MV-4-11 (cell line): ENCODE data around the gene ELP5.

Source experiments
- DNase-seq: peaks from one replicate; lab custom pipeline; 2025; lab: John Stamatoyannopoulos, UW

The ELP5 gene

DNA sequence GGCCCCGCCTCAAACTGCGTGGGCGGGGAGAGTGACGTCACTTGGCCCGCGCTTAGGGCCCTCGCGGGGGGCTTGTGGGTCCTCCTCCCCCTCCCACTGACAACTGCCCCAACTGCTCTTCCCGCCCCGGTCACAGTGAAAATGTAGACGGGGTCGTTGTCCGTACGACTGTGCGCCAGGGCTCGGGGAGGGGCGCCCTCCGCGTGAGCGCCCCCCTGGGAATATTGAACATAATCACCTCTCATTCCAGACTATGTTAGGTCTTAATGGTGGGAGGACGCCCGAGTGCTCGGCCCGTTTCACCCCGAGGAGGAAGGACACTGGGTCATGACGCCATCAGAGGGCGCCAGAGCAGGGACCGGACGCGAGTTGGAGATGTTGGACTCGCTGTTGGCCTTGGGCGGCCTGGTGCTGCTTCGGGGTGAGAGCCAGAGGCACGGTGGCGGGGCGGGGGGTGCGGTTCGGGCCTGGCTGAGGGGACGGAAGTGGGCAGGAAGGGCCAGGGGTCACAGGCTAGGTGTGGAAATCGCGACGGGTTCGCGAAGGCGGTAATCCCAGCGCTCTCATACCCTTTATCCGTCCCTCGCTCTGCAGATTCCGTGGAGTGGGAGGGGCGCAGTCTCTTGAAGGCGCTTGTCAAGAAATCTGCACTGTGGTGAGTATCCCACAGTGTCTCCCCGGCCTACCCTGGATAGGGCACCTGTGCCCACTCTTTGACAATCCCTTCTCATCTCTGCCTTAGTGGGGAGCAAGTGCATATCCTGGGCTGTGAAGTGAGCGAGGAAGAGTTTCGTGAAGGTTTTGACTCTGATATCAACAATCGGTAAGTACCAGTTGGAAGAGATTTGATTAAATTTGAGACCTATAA lies at the start of gene ELP5:
Gene ELP5 (plus strand): TSS at position 40 of the 868 bp plus-strand sequence. CDS start 336 bp downstream, at position 376.
- peak; percentile 91 for DNase-seq

DNA sequence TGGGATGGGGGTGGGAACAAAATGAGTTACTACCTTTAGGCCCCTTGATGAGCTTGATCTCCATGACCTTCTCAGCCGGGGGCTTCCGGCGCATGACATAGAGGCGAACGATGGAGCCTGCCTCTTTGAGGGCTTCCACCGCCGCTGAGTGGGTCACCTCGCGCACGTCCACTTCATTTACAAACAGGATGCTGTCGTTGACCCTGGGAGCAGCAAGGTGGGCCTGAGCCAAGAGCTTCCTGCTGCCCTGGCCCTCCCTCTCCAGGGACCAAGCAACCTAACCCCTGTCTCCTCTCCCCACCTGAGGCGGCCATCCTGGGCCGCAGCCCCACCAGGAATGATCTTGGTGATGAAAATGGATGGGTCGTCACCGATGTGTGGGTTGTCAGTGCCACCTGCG lies 48.6 kb upstream of the ELP5 start:
- no peak for DNase-seq

DNA sequence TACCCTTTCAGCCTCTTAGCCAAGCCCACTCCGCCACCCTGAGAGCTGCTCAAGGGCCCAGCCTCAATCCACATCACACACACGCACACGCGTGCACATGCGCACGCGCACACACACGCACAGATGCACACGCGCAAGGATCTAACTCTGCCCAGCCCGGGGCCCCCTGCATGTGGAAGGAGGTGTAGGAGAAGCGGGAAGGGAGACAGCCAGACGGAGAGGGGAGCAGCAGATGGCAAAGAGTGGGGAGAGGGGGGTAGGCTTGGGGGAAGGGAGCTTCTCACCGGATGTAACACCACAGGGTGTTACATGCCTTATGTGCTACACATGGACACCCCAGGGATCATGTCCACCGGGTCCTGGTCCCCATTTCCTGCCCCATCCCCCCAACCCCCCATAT lies 47.7 kb upstream of the ELP5 start:
- DNase-seq, result no peak

- DNase-seq, result peak; percentile 63
Observed at GRCh38 chr17:7204828-7205461, 47.1 kb upstream of the ELP5 start.

DNA sequence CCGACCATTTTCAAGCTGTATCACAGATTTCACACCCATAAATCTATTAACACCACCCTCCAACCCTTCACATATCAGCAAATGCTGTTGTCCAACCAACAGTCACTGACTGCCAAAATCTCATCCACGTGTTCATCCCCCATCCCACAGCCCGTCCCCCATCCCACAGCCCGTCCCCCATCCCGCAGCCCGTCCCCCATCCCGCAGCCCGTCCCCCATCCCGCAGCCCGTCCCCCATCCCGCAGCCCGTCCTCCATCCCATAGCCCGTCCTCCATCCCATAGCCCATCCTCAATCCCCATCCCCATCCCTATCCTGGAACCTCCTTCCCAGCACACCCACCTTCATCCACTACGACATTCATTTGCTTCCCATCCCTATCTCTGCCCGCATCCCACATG lies 46.5 kb upstream of the ELP5 start:
- DNase-seq, result no peak

DNA sequence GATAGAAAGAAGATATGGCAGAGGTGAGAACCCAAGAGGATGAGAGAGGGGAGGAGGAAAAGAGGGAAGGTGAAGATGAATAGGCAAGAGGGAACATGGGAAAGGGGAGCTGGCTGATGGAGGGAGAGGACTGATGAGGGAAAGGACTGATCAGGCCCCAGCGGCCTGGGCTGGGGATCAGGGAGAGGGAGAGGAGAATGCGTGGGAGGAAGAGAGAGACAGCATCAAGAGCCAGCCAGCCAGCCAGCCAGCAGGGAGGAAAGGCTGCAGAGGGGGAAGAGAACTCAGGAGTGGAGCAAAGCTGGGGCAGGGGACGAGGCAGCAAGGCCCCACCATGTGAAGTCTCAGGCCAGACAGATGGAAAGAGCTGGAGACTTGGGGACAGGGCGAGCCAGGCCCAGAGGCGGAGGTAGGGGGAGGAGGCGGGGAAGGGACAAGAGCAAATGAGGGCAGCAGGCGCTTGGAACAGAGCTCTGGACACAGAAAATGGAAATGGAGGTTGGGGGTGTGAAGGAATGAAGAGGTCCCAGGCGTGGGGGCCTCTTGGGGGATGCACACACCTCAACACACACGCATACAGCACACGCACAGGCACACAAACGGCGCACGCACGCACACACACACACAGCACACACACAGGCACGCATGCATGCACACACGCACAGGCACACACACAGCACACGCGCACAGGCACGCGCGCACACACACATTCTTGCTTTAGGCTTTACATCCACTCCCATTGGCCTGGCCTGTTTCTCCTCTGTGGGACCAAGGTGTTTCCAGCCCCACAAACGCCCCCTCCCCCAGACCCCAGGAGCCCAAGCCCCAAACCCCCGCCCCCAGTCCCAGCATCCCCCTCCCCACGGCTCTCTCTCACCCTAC lies 44.7 kb upstream of the ELP5 start:
- DNase-seq, result no peak

- no peak for DNase-seq
Observed at GRCh38 chr17:7208027-7208571, 43.9 kb upstream of the ELP5 start.

GRCh38 chr17:7208754-7209460 lies 43.1 kb upstream of the ELP5 start:
- no peak for DNase-seq

- no peak for DNase-seq
Observed at GRCh38 chr17:7211491-7212273, 40.3 kb upstream of the ELP5 start.

DNA sequence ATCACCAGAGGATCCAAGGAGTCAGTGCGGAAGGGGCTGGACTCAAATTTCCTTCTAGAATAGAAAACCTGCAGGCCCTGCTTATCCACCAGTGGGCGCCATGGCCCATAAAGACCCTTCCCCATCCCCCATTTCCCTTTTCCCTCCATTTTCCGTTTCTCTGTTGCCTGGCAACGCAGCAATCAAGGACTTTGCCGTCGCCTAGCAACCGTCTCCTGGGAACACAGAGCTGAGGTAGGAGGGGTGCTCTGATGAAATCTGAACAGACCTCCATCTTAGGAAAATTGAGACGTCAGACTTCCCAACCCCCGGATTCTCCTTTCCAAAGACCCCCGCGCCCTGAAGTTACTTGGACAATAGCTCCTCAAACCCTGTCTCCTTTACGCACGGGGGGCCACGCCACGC lies 38.1 kb upstream of the ELP5 start:
- DNase-seq, result peak; percentile 66

DNA sequence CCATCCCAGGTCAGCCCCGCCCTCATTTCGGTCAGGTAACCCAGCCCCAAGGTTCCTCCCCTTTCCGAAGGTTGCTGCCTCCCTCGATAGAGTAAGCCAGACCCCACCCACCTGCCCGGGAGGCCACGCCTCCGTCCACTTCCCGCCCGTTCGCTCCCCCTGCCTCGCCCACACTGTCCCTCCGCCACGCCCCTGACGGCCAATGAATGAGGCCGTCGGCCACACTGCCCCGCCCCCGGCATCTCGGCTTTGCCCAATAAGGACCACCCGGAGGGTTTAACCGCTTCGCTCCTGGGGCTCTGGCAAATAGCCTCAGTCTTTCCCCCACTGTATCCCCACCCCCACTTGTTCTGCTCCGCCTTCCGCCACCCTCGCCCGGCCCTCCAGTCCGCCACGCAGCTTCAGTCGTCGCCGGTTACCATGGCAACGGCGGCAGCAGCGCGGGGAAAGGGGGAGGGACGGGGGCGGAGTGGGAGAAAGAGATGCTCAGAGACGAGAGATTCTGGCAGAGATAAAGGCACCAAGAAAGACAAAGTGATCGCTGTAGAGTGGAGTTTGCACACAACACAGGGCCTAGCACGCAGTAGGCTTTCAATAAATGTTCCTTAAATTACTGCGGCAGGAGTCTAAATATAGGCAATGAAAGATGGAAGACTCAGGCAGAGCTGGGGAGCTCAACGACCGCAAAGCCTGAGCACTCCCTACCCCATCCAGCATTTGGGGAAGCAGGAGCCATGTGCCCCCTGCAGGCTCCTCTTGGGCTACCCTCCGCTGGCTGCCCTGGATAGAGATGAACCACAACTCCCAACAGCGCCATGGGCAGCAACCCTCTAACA lies 37.5 kb upstream of the ELP5 start:
- peak; percentile 95 for DNase-seq

GRCh38 chr17:7215136-7215638 lies 36.8 kb upstream of the ELP5 start:
- no peak for DNase-seq

GRCh38 chr17:7215652-7216180 lies 36.3 kb upstream of the ELP5 start:
- no peak for DNase-seq

DNA sequence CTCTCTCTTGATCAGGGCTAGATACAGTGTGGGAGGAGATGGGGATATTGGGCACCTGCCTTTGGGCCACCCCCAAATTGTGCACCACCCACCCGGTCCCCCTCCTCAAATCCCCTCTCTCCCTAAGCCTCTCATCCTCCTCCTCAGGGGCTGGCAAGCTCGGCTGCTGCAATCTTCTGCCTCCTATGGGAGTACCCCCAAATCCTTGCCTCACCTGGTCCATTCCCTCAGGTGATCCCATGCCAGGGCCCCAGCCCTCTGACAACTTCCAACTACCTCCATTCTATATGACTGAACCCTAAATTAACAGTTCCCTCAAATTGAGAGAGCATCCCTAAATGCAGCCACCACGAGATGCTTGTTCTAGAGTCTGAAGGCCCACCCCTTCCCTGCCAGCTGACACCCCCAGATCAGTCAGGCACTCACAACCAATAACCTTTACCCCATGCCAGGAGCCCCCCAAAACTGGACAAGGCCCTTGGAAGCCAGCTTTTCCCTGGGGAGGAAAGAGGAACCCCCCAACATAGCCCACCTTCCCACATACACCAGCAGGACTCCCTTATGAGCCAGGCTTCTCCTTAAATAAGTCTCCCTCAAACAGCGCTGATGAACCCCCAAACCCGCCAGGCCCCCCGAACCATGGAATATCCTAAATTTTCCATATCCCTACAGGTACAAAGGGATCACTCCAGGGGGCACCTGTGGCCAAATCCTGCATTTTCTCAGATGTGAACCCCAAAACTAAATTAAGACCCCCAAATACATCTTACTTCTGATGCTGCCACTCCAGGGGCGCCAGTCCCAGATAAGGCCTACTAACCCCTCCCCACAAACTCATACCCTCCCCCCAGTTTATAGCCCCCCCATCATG lies 35.5 kb upstream of the ELP5 start:
- DNase-seq, result no peak

GRCh38 chr17:7217113-7217987 lies 34.7 kb upstream of the ELP5 start:
- DNase-seq, result no peak

DNA sequence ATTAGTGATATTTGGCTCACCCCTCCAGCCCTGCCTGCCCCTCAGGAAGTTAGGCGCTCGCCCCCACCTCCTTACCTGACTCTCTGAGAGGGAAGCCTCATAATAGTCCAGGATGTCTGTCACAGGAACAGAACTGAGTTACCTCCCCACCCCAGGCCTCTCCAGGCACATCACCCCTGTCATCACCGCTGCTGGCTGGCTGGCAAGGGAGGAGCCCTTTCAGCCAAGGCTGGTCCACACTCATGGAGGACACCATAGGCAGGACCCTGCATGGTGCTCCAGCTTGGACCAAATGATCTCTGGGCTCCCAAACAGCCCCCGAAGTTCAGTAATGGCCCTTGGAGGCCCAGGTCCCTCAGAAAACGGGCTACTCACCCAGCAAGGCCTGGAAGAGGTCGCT lies 33.8 kb upstream of the ELP5 start:
- no peak for DNase-seq

DNA sequence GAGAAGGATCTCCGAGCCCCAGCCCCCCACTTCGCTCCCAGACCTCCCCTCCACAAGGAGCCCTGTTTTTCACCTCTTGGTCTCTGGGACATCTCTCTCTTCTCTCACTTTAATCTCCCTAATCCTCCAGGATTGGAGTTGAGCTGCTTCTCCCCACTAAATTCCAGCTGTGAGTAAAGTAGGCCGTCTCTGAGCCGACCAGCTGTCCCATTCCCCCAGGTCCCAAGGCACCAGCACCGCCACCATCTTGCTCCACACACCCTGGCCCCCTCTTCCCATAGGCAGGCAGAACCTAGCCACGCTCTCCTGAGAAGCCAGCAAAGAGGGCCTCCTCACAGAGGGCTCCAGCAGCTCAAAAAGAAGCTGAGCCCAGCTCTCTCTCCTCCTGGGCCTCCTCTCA lies 33.3 kb upstream of the ELP5 start:
- DNase-seq, result no peak
